Stimulated activated CD4-positive, alpha-beta T cell treated with anti-CD3 and anti-CD28 coated beads, Interleukin-4, amount 100 ng/mL, for 1 hour (primary cell): Measurements from ENCODE around the gene INO80E.

Experiments used
- DNase-seq: peaks from one replicate; pipeline ENCODE4 v3.0.0-alpha.2; 2020

Gene INO80E

DNA sequence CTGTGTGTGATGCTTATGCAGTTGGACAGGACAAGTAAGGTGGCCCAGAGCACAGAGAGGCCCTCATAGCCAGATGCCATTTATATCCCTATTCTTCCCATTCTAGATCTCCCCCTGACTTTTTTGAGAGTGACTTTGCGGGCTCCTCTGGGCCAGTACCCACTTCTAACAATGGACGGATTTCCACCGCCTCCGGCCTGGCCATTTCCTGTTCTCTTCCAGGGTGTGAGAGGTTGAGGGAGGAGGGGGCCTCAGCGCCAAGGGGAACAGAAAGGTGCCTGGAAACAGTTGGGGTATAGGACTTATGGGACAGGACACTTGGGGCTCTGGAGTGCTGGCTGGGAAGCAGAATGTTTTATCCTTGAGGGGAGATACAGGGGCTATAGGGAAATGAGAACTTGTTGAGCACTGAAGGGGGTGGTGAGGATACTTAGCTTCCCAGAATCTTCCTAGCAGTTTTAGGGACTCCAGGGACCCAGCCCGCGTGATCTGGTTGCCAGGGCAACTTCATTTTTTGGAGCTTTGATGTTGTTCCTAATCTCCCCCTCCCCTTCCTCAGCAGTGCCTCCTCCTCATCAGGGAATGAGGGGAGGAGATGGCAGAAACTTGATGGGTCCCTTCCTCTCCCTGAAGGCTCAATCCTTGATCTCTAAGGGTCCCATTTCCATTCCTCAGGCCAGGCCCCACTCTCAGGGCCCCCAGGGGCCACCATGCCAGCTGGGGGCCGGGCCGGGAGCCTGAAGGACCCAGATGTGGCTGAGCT, 18.8 kb upstream of the INO80E start:
- DNase-seq, result no peak

GRCh38 chr16:29978081-29978480, 18.0 kb upstream of the INO80E start:
- no peak for DNase-seq

GRCh38 chr16:29978564-29979270, 17.3 kb upstream of the INO80E start:
- DNase-seq, result no peak

DNA sequence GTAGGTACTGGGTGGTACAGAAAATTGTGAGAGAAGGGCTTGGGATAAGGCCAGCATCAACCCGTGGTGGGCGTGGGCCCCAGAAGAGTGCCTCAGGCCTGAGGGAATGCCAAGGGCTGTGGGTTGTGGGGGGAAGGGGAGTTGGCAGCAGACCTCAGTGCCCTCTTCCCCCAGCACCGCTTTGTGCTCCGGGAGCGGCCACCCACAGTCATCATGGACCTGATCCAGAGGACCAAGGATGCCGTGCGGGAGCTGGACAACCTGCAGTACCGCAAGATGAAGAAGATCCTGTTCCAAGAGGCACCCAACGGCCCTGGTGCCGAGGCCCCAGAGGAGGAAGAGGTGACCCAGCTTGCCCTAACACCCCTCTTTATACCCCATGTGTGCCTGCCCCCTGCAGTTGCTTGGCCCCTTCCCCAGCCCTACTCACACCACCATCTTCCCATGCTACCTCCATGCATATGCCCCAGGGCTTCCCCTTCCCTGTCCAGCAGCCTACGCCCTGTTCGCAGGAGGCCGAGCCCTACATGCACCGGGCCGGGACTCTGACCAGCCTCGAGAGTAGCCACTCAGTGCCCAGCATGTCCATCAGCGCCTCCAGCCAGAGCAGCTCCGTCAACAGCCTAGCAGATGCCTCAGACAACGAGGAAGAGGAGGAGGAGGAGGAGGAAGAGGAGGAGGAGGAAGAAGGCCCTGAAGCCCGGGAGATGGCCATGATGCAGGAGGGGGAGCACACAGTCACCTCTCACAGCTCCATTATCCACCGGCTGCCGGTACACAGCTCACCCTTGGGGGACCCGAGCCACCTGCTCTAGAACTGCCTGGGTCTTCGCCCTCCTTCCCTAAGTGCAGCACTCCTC, 13.3 kb upstream of the INO80E start:
- no peak for DNase-seq

DNA sequence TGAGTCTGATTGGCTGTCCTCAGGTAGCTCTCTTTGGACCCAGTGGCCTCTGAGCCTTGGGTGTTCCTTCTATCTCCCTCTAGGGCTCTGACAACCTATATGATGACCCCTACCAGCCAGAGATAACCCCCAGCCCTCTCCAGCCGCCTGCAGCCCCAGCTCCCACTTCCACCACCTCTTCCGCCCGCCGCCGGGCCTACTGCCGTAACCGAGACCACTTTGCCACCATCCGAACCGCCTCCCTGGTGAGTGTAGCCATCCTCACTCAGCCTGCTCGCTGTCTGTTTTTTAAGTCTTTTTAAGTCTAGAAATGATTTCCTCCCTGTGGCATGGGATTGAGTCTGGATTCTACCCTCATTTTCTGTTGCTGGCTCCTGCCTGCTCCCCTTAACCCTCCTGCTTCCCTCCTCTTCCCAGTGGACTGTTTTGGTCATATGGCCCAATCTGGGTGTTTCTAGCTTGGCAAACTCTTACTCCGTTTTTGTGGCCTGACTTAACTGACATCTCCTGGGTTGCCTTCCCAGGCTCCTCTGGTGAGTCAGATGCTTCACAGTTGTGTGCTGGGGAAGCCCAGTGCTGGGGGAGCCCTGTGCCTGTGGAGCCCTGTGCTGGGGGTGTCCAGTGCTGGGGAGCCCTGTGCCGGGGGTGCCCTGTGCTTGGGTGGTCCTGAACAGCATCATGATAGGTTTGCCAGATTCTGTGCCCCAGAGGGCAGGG, 12.5 kb upstream of the INO80E start:
- DNase-seq, result no peak

DNA sequence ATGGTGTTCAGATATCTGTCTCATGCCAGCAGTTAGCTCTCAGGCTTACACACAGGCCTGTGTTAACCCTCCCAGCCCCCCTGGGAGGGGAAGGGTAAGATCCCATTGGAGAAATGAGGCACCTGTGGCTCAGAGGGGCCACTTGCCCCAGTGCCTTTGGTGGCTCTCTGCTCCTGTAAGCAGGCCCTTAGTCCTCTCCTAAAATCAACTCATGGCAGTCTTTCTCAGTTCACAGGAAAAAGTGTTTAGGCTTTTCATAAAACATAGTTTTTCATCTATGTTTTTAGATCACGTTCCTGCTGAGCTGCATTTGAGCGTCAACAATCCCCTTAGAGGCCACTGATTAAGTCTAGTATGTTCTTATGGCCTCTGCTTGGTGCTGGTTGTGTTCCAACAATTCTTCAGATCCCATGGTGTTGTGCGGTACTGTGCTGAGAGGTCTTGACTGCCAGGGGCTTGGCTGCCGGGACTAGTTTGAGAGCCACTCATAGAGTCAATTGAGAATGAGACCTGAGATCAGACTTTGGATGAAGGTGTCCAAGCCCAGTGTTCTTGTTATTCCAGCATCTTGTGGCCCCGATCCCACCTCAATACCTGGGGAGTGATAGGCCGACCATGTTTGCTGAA, 11.8 kb upstream of the INO80E start:
- DNase-seq, result no peak

DNA sequence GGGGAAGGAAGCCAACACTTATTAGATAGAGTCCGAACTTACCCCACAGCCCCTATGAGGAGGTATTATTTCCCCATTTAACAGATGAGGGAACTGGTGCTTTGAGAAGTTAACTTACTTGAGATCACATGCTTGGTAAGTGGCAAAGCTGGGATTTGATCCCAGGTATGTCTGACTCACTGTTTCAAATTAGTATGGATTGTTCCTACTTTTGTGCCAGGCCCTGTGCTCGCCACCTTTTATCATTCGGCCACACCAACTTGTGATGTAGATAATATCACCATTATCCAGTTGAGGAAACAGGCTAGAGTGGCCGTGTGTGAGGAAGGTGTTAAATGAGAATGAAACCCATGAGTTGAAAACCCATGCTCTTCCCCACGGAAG, 11.3 kb upstream of the INO80E start:
- DNase-seq, result no peak

GRCh38 chr16:29985271-29985811, 10.7 kb upstream of the INO80E start:
- no peak for DNase-seq

- DNase-seq, result no peak
These were observed 9.8 kb upstream of the INO80E start for GRCh38 chr16:29986231-29986630.

- DNase-seq, result no peak
These were observed 9.1 kb upstream of the INO80E start for GRCh38 chr16:29986931-29987330.

DNA sequence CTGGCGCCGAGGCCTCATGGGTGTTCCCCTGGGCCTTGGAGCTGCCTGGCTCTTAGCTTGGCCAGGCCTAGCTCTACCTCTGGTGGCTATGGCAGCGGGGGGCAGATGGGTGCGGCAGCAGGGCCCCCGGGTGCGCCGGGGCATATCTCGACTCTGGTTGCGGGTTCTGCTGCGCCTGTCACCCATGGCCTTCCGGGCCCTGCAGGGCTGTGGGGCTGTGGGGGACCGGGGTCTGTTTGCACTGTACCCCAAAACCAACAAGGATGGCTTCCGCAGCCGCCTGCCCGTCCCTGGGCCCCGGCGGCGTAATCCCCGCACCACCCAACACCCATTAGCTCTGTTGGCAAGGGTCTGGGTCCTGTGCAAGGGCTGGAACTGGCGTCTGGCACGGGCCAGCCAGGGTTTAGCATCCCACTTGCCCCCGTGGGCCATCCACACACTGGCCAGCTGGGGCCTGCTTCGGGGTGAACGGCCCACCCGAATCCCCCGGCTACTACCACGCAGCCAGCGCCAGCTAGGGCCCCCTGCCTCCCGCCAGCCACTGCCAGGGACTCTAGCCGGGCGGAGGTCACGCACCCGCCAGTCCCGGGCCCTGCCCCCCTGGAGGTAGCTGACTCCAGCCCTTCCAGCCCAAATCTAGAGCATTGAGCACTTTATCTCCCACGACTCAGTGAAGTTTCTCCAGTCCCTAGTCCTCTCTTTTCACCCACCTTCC, 8.5 kb upstream of the INO80E start:
- no peak for DNase-seq

- no peak for DNase-seq
These were observed 7.5 kb upstream of the INO80E start for GRCh38 chr16:29988346-29989075.

- no peak for DNase-seq
These were observed 6.8 kb upstream of the INO80E start for GRCh38 chr16:29989111-29989858.

- no peak for DNase-seq
These were observed 6.0 kb upstream of the INO80E start for GRCh38 chr16:29990034-29990433.

DNA sequence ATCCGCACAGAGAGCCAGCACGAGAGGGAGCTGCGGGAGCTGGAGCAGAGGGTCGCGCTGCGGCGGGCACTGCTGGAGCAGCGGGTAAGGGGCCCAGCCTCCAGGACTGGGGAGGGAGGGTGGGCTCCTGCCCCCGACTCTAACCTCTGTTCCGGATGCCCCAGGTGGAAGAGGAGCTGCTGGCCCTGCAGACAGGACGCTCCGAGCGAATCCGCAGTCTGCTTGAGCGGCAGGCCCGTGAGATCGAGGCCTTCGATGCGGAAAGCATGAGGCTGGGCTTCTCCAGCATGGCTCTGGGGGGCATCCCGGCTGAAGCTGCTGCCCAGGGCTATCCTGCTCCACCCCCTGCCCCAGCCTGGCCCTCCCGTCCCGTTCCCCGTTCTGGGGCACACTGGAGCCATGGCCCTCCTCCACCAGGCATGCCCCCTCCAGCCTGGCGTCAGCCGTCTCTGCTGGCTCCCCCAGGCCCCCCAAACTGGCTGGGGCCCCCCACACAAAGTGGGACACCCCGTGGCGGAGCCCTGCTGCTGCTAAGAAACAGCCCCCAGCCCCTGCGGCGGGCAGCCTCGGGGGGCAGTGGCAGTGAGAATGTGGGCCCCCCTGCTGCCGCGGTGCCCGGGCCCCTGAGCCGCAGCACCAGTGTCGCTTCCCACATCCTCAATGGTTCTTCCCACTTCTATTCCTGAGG, 5.0 kb upstream of the INO80E start:
- DNase-seq, result no peak

- DNase-seq, result no peak
These were observed 4.5 kb upstream of the INO80E start for GRCh38 chr16:29991571-29991904.

DNA sequence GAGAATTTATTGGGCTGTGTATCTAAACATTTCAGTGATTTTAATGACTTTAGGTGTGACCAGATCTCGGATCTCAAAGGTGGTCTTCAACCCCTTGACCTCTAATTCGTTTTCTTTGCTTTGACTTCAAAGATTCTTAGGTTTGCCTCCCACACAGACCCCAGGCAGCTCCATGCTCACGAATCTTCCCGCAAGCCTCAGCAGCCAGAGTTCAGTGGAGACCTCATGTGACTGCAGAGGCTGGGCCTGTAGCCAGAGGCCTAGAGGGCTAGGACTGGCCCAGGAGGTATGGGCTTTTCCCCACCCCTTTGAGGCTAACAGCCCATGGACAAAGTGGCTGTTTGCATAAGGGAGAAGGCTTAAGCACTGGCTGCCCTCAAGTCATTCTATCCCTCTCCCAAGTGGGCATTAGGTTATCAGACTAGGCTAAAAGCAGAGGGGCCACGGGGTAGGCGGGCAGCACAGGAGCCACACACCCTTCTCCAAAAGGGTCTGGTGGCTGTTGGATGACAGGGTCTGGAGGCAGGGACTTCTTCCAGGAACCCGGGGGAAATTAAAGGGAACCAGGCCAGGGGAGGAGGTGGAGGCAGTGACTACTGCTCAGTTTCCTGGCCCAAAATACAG, 3.6 kb upstream of the INO80E start:
- no peak for DNase-seq

- no peak for DNase-seq
These were observed 2.7 kb upstream of the INO80E start for GRCh38 chr16:29993191-29993902.
